8988T (cell line): ENCODE results near the gene CEP72.
"Not testable (repeated sequence)": the region's sequence is repeated elsewhere in the genome, so short reads cannot be mapped to it uniquely, and the experiment has no call there.

ENCODE experiments used
- DNase-seq: peaks from one replicate; pipeline ENCODE4 v3.0.0; 2011

The CEP72 gene

DNA sequence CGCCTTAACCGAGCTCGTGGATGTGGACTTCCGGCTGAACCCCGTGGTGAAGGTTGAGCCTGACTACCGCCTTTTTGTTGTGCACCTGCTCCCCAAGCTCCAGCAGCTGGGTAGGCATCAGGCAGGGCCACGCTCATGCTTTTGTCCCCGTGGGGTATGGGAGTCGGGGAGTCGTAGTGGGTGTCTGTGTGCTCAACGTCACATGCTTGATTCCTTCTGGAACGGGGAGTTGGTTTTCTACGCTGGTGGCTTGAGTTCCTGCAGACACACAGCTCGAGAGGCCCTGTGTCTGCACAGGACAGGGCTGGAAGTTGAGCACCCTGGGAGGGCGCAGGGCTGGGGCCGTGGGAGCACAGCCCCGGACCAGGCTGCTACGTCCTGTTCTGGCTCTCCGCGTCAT lies 8.0 kb downstream of the CEP72 start:
- no peak for DNase-seq

DNA sequence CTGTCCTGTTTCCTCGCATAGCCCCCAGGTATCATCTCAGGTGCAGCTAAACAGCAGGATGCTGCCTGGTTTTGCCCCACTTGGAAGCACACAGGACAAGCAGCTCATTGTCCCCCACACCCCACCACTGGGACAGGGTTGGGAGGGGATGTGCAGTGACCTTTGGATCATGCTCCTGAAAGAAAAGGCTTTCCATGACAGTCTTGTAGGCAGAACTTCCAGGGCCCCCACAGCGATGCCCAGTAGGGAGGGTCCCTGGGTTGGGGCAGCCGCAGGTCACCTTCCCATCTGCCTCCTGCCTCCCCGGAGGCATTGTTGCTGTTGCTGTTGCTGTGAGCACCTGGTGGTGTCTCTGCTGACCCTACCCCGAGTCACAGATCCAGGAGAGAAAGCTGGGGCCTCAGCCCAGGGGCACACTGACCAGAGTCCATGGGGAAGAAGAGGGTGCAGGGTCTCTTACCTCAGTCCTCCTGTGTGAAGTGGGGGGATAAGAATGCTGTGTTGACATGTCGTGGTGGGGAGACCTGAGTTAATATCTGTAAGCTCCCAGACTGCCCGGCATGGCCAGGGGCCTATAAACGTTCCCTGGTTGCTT lies 8.5 kb downstream of the CEP72 start:
- no peak for DNase-seq

DNA sequence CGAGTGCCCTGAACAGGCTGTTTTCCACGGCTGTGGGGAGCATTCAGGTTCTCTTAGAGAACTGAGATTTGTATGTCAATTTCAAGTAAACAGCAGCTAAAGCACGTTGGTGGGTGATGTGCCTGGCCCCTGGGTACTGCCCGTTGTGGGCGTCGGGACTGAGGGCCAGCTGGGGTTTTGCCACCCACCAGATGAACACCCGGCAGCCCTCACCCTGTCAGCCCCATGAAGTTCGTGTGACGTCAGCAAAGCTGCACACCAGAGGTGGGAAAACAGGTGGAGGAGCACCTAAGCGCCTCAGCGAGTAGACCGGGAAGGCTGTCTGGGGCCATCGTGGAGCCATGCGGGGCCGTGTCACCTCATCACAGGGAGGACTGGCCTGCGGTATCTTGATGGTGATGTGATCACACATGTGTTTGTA lies 9.2 kb downstream of the CEP72 start:
- DNase-seq = no peak

DNA sequence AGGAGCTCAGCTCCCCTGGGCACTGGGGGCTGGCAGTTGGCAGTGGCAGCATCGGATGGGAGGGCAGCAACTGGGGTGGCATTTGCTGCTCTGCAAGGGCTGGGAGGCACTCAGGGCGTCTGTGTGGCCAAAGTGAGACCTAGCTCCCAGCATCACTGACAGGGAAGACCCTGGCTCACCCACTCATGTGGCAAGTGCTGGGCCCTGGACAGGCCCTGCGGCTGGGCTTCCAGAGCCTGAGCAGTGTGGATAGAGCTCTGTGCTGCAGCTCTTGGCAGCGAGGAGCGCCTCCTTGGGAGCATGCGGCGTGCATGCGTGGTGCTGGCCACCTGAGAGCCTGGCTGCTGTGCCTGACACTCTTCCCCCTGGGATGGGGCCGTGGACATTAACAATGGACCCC lies 10.2 kb downstream of the CEP72 start:
- DNase-seq = no peak

DNA sequence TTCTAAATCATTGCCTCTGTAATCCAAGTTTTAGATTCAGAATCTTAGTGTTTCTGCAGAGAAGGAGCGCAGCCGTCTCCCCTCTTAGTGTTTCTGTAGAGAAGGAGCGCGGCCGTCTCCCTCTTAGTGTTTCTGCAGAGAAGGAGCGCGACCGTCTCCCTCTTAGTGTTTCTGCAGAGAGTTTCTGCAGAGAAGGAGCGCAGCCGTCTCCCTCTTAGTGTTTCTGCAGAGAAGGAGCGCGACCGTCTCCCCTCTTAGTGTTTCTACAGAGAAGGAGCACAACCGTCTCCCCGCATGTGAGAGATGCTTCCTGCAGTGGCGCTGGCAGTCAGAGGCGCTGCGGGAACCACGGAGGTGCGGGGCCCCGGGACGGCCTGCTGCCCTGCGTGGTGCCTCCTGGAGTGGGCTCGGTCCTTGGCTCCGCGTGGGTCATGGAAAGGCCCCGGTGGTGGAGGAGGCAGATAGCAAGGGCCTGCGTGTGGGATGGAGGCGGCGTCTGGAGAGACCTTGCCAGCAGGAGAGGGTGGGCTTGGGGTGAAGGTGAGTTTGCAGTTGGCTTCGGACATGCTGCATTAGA lies 10.9 kb downstream of the CEP72 start:
- DNase-seq = no peak

DNA sequence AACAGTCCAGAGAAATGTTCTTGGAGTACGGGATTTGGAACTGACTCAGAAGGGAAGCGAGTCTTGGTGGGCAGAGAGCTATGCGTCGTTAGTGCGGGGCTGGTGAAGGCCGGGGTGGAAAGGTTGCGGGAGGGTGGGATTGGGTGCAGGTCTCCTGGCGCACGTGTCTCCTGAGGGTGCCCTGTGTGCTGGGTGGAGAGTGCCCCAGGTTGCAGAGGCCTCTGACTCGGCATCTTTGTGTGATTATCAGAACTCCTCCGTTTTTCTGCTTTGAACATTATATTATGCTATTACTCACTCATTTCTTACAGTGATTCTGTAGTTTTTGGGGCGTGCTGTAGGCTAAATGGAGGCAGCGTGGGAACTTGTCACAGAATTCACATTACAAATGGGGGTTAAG lies 11.4 kb downstream of the CEP72 start:
- no peak for DNase-seq

DNA sequence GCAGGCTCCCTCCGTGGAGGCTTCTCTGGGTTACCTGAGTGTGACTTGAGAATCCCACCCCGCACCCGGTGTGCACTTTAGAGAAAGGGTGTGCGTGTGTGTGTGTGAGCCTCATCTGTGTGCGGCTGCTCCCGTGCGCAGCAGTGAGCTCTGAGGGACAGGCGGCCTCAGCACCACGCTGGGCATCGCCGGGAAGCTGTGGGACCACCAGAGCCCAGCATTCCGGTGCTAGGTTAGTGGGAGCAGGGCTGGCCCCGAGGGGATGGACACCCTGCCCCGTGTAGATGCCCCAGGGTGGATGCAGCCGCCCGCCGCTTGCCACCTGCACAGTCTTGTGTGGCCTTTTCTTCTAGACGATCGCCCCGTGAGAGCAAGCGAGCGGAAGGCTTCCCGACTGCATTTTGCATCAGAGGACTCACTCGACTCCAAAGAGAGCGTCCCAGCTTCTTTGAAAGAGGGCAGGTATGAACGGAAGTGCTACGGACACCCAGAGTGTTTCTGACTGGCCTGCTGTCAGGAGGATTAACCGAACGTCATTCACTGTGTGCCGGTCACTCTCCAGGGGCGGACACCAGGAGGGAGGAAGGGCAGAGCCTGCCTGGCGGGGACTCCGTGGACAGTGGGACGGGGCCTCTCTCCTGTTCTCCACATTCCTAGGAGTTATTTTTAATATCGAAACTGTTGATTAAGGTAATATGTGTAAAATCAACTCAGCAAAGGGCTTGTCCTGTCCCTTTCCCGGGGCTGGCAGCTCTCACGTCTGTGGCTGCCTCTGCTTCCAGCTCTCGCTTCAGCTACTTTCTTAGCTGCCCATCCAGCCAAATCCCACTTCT lies 12.2 kb downstream of the CEP72 start:
- DNase-seq = no peak

DNA sequence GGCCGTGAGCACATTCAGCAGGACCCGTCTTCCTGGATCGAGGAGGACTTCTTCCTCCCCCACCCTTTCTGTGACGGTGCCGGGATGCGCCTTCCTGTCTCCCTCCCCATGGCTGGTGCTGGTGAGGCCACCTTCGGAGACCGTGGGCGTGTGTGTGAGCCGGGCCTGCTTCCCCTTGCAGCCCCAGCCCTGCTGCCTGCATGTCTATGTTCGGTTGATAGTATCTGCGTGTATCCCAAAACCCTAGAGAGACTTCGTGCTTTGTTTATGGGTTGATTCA lies 12.8 kb downstream of the CEP72 start:
- DNase-seq = no peak

DNA sequence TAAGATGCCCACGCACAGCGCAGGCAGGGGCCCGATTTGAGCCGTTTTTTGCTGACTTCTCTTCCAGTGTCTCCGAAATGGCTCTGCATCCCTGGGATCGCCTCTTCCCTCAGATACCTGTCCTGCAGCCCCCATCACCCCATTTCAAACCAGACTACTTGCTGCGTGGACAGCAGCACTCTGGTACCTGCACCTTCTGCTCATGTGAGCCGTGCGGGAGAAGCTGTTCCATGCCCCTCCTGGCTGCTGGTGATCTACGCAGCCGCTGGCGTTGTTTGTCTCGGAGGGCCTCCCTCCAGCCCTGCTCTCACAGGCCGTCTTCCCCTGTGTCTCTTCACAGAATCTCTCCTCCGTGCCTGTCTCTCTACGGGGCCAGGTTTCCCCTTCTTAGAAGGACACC lies 13.4 kb downstream of the CEP72 start:
- DNase-seq = no peak

DNA sequence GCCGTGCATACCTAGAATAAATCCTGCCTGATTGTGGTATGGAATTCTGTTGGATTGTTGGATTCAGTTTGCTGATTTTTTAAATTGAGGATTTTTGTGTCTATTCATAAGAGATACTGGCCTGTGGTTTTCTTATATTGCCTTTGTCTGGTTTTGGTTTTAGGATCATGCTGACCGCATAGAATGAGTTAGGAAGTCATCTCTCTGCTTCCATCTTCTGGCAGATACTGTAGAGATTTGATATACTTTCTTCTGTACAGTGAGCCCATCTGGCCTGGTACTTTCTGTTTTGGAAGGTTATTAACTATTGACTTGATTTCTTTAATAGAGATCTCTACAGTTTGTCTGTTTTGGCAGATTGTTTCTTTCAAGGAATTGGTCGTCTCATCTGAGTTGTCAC lies 14.7 kb downstream of the CEP72 start:
- no peak for DNase-seq

DNA sequence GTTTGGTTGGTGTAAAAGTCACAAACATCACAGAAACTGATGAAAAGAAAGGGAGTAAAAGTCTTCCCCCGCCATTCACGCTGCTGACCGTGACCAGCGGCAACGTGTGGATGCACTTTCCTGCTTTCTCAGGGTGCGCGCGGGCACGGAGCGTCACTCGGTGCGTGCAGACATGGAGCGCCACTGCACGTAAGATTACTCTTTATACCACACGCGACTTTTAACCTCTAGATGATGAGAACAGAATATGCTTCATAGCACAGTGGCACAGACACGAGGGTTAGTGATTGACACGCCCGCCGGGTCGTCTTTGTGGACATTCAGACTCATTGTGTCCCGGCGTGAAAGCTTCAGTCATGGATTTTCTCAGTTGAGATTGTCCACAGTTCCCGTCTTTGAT lies 15.7 kb downstream of the CEP72 start:
- no peak for DNase-seq

DNA sequence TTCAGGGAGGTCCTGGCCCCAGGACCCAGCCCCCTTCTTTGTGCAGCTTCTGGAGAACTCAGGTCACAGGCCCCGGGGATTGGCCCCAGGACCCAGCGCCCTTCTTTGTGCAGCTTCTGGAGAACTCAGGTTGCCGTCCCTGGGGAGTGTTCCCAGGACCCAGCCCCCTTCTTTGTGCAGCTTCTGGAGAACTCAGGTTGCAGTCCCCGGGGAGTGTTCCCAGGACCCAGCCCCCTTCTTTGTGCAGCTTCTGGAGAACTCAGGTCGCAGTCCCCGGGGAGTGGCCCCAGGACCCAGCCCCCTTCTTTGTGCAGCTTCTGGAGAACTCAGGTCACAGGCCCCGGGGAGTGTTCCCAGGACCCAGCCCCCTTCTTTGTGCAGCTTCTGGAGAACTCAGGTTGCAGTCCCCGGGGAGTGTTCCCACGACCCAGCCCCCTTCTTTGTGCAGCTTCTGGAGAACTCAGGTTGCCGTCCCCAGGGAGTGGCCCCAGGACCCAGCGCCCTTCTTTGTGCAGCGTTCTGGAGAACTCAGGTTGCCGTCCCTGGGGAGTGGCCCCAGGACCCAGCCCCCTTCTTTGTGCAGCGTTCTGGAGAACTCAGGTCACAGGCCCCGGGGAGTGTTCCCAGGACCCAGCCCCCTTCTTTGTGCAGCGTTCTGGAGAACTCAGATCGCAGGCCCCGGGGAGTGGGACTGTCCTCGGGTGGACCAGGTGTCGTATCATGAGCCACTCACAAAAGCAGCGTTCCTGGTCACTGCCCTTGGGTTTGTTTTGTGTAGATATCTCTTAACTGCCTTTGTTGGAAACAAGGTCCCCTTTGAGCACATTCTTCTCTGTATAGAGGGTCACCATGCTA lies 16.4 kb downstream of the CEP72 start:
- DNase-seq = not testable (repeated sequence)

DNA sequence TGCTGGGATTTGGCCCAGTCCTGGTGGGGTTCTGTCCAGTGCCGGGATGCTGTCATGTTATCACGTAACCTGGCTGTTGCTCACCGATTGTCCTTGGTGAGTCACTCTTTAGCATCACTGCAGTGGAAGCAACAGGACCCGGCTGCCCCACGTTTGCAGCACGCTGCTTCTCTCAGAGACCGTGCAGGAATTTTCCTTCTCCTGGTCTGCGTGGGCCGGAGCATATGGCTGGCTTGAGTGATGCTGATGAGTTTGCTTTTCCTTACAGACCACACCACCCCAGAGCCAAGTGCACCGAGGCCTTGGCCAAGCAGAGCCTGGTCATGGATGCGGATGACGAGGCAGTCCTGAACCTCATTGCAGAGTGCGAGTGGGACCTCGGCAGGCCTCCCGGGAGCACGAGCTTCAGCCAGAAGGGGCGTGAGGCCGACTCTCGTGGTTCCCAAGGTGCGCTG lies 21.4 kb downstream of the CEP72 start:
- peak; percentile 71 for DNase-seq

DNA sequence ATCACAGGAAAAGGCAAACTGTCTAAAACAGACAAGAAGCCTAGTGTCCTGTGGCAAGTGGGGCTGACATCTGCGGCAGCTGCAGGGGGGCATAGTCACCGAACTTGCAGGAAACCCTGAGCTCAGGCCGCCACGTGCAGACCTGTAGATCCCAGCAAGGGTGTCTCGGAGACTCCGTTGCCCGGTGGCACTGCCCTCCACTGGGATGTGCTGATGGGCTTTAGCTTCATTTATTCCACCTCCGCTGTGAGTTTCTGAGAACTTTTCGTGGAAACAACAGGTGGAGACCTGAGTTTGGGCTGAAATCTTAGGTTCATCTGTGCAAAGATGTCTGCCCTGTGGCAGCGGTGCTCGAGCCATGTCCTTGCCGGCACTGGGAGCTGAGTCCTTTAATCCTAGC lies 22.1 kb downstream of the CEP72 start:
- DNase-seq = no peak

DNA sequence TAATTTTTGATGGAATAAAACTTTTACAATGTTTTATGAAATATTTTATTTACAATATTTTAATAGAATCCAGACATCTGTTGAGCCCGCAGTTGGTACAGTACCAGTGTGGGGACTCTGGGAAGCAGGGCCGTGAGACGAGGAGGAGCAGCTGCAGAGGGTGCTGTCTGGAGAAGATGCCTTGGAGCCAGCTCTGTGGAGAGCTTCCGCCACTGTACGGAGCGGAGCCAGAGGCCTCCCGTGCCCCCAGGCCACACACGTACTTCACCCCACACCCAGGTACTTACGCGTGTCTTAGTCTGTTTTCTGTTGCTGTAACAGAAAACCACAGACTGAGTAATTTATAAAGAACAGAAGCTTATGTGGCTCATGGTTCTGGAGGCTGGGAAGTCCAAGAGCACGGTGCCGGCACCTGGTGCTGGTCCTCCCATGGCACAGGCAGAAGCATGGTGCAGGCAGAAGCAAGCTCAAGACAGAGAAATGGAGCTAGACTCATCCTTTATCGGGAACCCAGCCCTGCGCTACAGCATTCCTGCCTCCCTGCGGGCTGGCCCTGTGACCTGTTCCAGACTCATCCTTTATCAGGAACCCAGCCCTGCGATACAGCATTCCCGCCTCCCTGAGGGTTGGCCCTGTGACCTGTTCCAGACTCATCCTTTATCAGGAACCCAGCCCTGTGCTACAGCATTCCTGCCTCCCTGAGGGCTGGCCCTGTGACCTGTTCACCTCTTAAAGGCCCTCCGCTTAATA lies 23.3 kb downstream of the CEP72 start:
- no peak for DNase-seq

DNA sequence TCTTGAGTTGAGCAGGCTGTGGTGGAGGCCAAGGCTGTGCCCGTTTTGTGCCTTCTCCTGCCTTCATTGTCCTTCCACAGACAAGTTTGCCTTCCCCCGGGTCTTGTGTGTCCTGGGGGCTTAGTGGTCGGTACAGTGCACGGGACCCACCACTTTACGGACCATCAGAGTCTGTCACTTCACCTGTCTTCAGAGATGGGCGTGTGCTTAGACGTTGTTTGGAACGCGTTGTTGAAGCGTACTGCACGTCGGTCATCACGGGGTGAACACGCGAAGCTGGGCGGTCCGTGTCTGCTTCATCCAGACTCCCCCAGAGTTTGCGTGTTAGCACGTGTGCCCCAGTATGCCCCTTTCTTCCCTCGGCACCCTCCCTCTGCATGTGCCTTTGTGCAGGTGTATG lies 24.8 kb downstream of the CEP72 start:
- no peak for DNase-seq

DNA sequence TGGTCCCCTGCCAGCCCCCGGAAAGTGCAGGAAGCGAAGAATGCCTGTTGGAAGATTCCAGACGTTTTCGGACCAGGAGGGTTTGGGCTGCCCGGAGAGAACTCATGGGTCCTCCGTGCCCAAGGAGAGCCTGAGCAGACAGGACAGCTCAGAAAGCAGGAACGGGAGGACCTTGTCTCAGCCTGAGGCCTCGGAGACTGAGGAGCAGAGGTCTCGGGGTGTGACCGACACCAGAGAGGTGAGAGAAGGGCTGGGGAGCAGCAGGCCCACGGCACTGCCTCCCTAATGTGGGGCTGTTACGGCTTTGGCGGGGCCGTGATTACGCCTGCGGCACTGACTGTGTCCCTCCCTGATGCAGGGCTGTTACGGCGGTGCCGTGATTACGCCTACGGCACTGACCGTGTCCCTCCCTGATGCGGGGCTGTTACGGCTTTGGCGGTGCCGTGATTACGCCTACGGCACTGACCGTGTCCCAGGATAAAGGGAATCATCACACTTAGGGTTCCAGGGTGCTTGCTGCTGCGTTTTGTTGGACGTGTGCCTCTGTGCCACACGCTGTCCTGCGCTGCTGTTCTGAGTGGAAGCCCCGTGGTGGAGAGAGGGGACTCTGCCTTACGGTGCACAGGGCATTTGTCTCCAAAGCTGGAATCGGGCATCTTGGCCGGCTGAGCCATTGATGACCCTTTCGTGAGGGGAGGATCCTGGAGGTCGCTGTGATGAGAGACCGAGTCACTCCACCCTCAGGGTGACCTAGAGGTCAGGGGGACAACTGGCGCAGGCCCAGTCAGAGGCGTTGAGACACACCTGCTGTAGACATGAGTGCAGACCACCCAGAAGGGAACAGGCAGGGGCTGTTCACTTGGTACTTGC lies 25.7 kb downstream of the CEP72 start:
- no peak for DNase-seq

DNA sequence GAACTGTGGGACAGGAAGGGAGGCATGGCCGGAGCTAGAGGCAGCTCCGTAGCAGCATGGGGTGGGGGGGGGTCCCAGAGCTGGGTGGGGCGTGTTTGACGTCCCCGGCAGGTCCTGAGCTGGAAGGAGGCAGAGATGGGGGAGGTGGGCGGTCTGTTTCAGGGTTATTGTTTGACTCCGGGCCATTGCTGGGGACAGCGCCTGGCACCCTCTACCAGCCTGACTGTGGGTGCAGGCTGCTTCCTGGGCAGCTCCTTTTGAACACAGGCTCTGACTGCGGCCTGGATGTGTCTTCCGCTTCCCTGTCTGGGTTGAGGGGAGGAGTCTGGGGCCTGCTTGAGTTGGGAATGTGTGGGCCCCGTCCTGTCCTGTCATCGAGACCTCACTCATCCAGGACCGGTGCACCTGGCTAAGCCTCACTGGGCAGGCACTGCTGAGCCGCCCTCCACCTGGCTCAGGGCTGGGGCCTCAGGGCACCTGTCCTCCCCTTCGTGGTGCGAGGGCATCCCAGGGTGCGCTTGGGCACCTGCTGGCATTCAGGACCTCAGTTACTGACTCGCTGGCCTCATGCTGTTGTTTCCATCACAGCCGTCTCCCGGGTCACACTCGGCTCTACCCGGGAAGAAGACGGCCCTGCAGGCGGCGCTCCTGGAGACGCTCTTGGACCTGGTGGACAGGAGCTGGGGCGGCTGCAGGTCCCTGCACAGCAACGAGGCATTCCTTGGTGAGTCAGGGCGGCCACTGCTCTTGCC lies 26.5 kb downstream of the CEP72 start:
- no peak for DNase-seq

DNA sequence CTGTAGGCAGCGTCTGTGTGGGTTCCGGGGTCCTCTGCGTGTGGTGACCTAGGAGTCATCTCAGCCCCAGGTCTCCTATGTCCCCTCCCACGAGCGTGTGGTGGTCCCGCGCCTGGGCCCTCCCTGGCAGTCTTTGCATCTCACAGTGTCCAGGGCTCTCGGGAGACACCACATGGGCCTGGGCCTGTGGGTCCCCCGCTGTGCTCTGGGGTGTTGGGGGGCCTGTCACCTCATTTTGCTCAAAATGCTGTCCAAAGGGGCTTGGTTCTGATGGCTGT lies 27.1 kb downstream of the CEP72 start:
- no peak for DNase-seq

DNA sequence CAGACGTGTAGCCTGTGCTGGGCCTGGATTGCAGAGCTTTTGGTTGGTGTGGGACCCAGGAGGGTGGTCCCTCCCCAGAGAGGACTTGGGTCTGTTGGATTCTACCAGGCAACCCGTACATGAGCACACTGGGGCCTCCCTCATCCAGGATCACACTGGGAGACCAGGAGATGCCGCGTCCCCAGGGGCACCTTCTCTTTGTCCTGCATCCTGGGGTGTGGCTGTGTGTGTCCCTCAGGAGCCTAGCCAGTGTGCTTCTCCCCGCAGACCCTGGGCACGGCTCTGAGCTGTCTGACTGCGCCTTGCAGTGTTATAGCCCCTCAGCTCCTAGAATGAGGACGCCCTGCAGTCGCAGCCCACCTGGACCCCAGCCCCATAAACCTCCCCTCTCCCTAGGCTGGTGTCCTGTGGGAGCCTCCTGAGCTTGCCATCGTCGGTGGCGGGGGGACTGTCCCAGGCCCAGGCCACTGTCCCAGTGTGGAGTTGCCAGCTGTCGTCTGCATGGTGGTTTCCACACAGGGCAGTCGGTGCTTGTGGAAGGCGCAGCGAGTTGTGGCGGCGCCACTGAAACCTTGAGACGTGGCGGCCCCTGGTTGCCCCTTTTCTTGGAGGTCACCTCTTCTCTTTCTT lies 27.6 kb downstream of the CEP72 start:
- no peak for DNase-seq
